HepG2 (cell line): Measurements from ENCODE around the gene SNX13. TPM values are rescaled to one million over a fixed set of nuclear protein-coding genes. Genes with fewer than 3 reads are reported as not detected.

Experiments used
- ATAC-seq: fragments of 200-7000 bp; cut with Tn5 transposase; 3 replicates; pipeline ENCODE4 v1.9.1; 2020; ENCODE audit warnings: mild to moderate bottlenecking, moderate library complexity
- BruUV-seq: library from RNA; stranded (reverse); fragments of 400-500 nt; replicated peaks from 2 replicates; lab custom pipeline; 2021; lab: Mats Ljungman, UMichigan
- CTCF ChIA-PET: fragments of 300-600 bp; formaldehyde crosslinking; extraction: SDS; loops from one replicate; lab custom pipeline; 2021; ENCODE audit warnings: low total read pairs, inconsistent platforms, low intra/inter-chr PET ratio; lab: Yijun Ruan, JAX
- POLR2A ChIA-PET: fragments of 350-600 bp; sonication (Branson Sonifier 250); formaldehyde crosslinking; loops from one replicate; lab custom pipeline; 2020; ENCODE audit warnings: antibody characterized with exemption, inconsistent platforms; lab: Yijun Ruan, JAX
- DNase-seq: peaks from one replicate; pipeline ENCODE4 v3.0.0-alpha.2; 2015; ENCODE audit warnings: low spot score
- FAIRE-seq: peaks from 3 replicates; lab custom pipeline; 2011; peaks lifted over from hg19 to GRCh38; lab: Jason Lieb, UNC
- H2AFZ ChIP-seq: one replicate; pipeline ENCODE4 v1.6.1; 2011; ENCODE audit warnings: low read length, inconsistent platforms
- H3K27ac ChIP-seq: fragments of 300-600 bp; 3 replicates; pipeline ENCODE4 v1.8.0; 2011; ENCODE audit warnings: mixed run types, mild to moderate bottlenecking, mixed read lengths, low read length, inconsistent platforms; ENCODE audit not compliant: insufficient read depth; ENCODE audit errors: extremely low read length
- H3K27me3 ChIP-seq, 2 experiments: fragments of 200-600 bp in 1 of 2; 2 replicates in 1 of 2; 3 replicates in 1 of 2; pipeline versions ENCODE4 v1.6.0 to v1.8.0; 2011; ENCODE audit warnings: low read length in 2 of 2, mild to moderate bottlenecking in 2 of 2, moderate library complexity in 2 of 2, inconsistent platforms in 1 of 2; ENCODE audit not compliant: insufficient read depth in 2 of 2, control insufficient read depth in 1 of 2
- H3K36me3 ChIP-seq, 2 experiments: fragments of 200-600 bp in 1 of 2; replicated peaks in 1 of 2; 2 replicates in 1 of 2; 3 replicates in 1 of 2; pipeline versions ENCODE4 v1.5.1 to v1.8.0; 2011; ENCODE audit warnings: low read length in 2 of 2, inconsistent platforms in 1 of 2; ENCODE audit not compliant: insufficient read depth in 2 of 2, control insufficient read depth in 1 of 2
- H3K4me1 ChIP-seq: 2 replicates; pipeline ENCODE4 v1.5.1; 2012; ENCODE audit warnings: low read length, inconsistent platforms; ENCODE audit not compliant: insufficient read depth
- H3K4me2 ChIP-seq: 2 replicates; pipeline ENCODE4 v1.6.0; 2011; ENCODE audit warnings: low read depth, low read length, inconsistent platforms
- H3K4me3 ChIP-seq, 3 experiments: fragments of 200-600 bp in 1 of 3; sonication (generic), shearing (Covaris generic) in 1 of 3; replicated peaks in 1 of 3; 2 replicates each; pipeline ENCODE4 v1.5.1; 2011 to 2016; ENCODE audit warnings: low read length in 3 of 3, inconsistent platforms in 2 of 3, low read depth in 2 of 3, mild to moderate bottlenecking in 2 of 3, control low read depth in 1 of 3, mixed read lengths in 1 of 3; ENCODE audit not compliant: insufficient read depth in 1 of 3
- H3K79me2 ChIP-seq: one replicate; pipeline ENCODE4 v1.6.1; 2011; ENCODE audit warnings: low read length, inconsistent platforms; ENCODE audit not compliant: insufficient read depth
- H3K9ac ChIP-seq: 2 replicates; pipeline ENCODE4 v1.6.0; 2011; ENCODE audit warnings: mild to moderate bottlenecking, low read depth, low read length, inconsistent platforms; ENCODE audit not compliant: insufficient read depth
- H3K9me3 ChIP-seq: 2 replicates; pipeline ENCODE4 v1.5.1; 2012; ENCODE audit warnings: mild to moderate bottlenecking, low read length
- H4K20me1 ChIP-seq: 2 replicates; pipeline ENCODE4 v1.6.0; 2011; ENCODE audit warnings: inconsistent platforms, mild to moderate bottlenecking, low read length, moderate library complexity; ENCODE audit not compliant: insufficient read depth
- BORCS8-MEF2B ChIP-seq: sonication (generic); formaldehyde crosslinking; IDR thresholded peaks from 2 replicates; pipeline ENCODE4 v1.8.0; 2022; ENCODE audit warnings: mild to moderate bottlenecking, missing genetic modification reagents
- CENPT ChIP-seq: sonication (generic); formaldehyde crosslinking; IDR thresholded peaks from 2 replicates; pipeline ENCODE4 v1.8.0; 2022; ENCODE audit warnings: low read depth, mild to moderate bottlenecking, moderate library complexity, missing genetic modification reagents
- FOXK1 ChIP-seq: sonication (generic); formaldehyde crosslinking; IDR thresholded peaks from 2 replicates; pipeline ENCODE4 v1.4.0; 2020; ENCODE audit warnings: low read depth, missing genetic modification reagents, borderline replicate concordance
- HNRNPH1 ChIP-seq: fragments of 200-400 bp; formaldehyde crosslinking; optimal IDR thresholded peaks from 2 replicates; pipeline ENCODE3; 2017; ENCODE audit warnings: mild to moderate bottlenecking, low read depth, low read length
- IKZF4 ChIP-seq: sonication (generic); formaldehyde crosslinking; IDR thresholded peaks from 2 replicates; pipeline ENCODE4 v1.5.1; 2020; ENCODE audit warnings: borderline replicate concordance, mild to moderate bottlenecking, low read depth, missing genetic modification reagents; ENCODE audit errors: not compliant biosample characterization
- KLF12 ChIP-seq: sonication (generic); formaldehyde crosslinking; IDR thresholded peaks from 2 replicates; pipeline ENCODE4 v1.4.0; 2020; ENCODE audit warnings: missing genetic modification reagents, borderline replicate concordance
- MEIS1 ChIP-seq: sonication (generic); formaldehyde crosslinking; IDR thresholded peaks from 2 replicates; pipeline ENCODE4 v1.9.0; 2021; ENCODE audit warnings: mild to moderate bottlenecking, missing genetic modification reagents, moderate library complexity, borderline replicate concordance
- MZF1 ChIP-seq: sonication (generic); formaldehyde crosslinking; IDR thresholded peaks from 2 replicates; pipeline ENCODE4 v1.8.1; 2023; ENCODE audit warnings: mild to moderate bottlenecking, missing genetic modification reagents, borderline replicate concordance
- NR2F2 ChIP-seq: IDR thresholded peaks from 2 replicates; pipeline ENCODE4 v1.6.1; 2012; ENCODE audit warnings: low read depth, inconsistent platforms, borderline replicate concordance
- ZFP36 ChIP-seq: fragments of 150-350 bp; IDR thresholded peaks from 2 replicates; pipeline ENCODE4 v1.6.1; 2018; ENCODE audit warnings: borderline replicate concordance, low read length, low read depth; ENCODE audit not compliant: partially characterized antibody
- ZFP82 ChIP-seq: sonication (generic); formaldehyde crosslinking; IDR thresholded peaks from 2 replicates; pipeline ENCODE4 v1.5.1; 2020; ENCODE audit warnings: mild to moderate bottlenecking, missing genetic modification reagents, borderline replicate concordance
- ZMAT3 ChIP-seq: sonication (generic); formaldehyde crosslinking; conservative IDR thresholded peaks from 2 replicates; pipeline ENCODE4 v1.7.0; 2021; ENCODE audit warnings: missing genetic modification reagents
- ZNF101 ChIP-seq: sonication (generic); formaldehyde crosslinking; IDR thresholded peaks from 2 replicates; pipeline ENCODE4 v1.4.0; 2020; ENCODE audit warnings: mild to moderate bottlenecking, low read depth, missing genetic modification reagents, borderline replicate concordance
- ZNF430 ChIP-seq: sonication (generic); formaldehyde crosslinking; IDR thresholded peaks from 2 replicates; pipeline ENCODE4 v1.9.0; 2021; ENCODE audit warnings: mild to moderate bottlenecking, missing genetic modification reagents
- WGBS: methylation state at CpG from one replicate; pipeline ENCODE4 v1.1.6; 2017; ENCODE audit warnings: low lambda C conversion rate; 5-methylcytosine and 5-hydroxymethylcytosine counted together
- in situ Hi-C: cut with HindIII; loops from 2 replicates; pipeline ENCODE4 v1.10.0; 2017; ENCODE audit warnings: low pct_unique_long_range_greater_than_20kb; ENCODE audit not compliant: extremely low pct_ligation_motif_present
- intact Hi-C: fragments of 100-400 bp; cut with micrococcal nuclease; formaldehyde crosslinking; loops from one replicate; pipeline ENCODE4 v1.10.0; 2022; ENCODE audit not compliant: unreplicated experiment
- polyA plus RNA-seq, 8 experiments: library from polyadenylated mRNA; depleted of rRNA in 3 of 8; stranded (reverse) in 7 of 8; unstranded in 1 of 8; fragments of >200 nt; fragmentation: Illumina TruSeq in 4 of 8; extraction: Trizol in 4 of 8; gene quantifications; 2 replicates each; pipeline versions ENCODE4 v1.2.1 to v1.2.3, GENCODE V29; 2011 to 2016; ENCODE audit warnings: low read depth in 4 of 8, missing spikeins in 1 of 8, mixed read lengths in 1 of 8; ENCODE audit not compliant: insufficient read depth in 1 of 8
- total RNA-seq, 5 experiments: library from RNA; depleted of rRNA; stranded (reverse); fragments of >200 nt; fragmentation: Illumina TruSeq; extraction: Trizol; gene quantifications; 2 replicates each; pipeline ENCODE4 v1.2.3, GENCODE V29; 2016; ENCODE audit warnings: low read depth in 1 of 5
- TF ChIP-seq, protein P1 (sequence below), 2 experiments: sonication (generic) in 1 of 2; formaldehyde crosslinking in 1 of 2; IDR thresholded peaks; 2 replicates each; pipeline versions ENCODE4 v1.5.1 to v1.6.1; 2011 to 2020; ENCODE audit warnings: borderline replicate concordance in 1 of 2, low read depth in 1 of 2, low read length in 1 of 2, mild to moderate bottlenecking in 1 of 2, missing genetic modification reagents in 1 of 2, moderate library complexity in 1 of 2

SNX13 gene
- total and polyA plus RNA-seq, 2 of the 13 experiments (the other 11 are each of a cell fraction or from before 2014, with no cell fraction given): 14.3 to 32.3 TPM

DNA sequence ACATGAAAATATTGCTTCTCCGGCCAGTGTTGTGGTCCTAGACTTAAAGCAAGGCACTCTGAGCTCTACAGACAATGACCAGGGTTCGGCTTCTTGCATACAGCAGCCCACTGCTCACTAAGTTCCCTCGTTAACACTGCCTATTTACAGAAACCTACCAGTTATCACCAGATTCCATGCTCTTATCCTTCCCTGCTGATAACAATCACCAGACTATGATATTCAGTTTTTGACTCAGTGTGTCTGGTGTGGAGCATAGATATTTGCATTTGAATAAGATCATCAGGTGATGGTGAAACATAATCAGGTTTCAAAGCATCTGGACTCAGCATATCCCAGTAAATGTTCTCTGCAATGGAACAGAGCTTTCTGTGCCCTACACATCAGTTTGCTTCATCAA, 182.3 kb downstream of the SNX13 start:
- no peaks in the 10 kb centered on the region for H3K36me3 ChIP-seq
- TF ChIP-seq KLF12 (CRISPR knock-in tag) (no peak), MEIS1 (CRISPR knock-in tag) (no peak), FOXK1 (CRISPR knock-in tag) (no peak), HNRNPH1 (no peak), BORCS8-MEF2B (CRISPR knock-in tag) (no peak), ZFP36 (no peak), ZFP82 (no peak), ZMAT3 (CRISPR knock-in tag) (no peak), CENPT (CRISPR knock-in tag) (no peak), NR2F2 (no peak)
- BruUV-seq: no TSS peak
- no peaks in the 10 kb centered on the region for H3K27me3 ChIP-seq
- DNase-seq (no peak), ATAC-seq (no peak), FAIRE-seq (no peak)
- no peaks in the 10 kb centered on the region for H4K20me1 ChIP-seq
- H3K9ac ChIP-seq: no peak overlapping the region
- H3K9me3 ChIP-seq: no peaks in the 10 kb centered on the region
- CTCF ChIA-PET: no interaction called here
- H2AFZ ChIP-seq: no peak overlapping the region
- H3K4me3 ChIP-seq: no peak overlapping the region
- intact Hi-C loops (no loop called here), in situ Hi-C loops (no loop called here)
- H3K79me2 ChIP-seq: no peaks in the 10 kb centered on the region
- peaks cover 7% of the 10 kb centered on the region; the same call in 1 of the 2 replicates for H3K4me1 ChIP-seq
- WGBS: 18% methylated on average over 3 of the region's 3 CpGs
- H3K4me2 ChIP-seq: no peak overlapping the region
- H3K27ac ChIP-seq: no peak overlapping the region
- POLR2A ChIA-PET: no interaction called here

DNA sequence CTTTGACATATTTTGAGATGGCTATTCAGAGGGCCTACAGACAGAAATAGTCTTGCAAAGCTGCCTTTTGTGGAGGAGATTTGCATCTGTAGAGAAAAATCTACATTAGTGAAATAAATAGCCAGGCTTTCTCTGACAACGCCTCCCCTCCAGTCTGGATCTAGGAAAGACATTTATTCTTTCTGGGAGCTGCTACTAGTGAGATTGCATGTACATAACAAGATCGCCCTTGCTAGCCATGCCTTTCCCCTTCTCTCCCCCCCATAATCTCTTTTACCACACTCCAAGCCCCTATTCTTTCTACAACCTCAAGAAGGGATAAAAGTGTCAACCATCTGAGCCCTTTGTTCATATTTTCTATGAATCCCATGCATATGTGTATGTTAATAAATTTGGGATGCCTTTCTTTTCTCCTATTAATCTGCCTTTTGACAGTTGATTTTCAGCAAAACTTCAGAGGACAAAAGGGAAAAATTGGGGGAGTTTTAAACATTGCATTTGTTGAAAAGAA, 194.2 kb downstream of the SNX13 start:
- H3K4me3 ChIP-seq: no peak overlapping the region
- no peaks in the 10 kb centered on the region for H4K20me1 ChIP-seq
- FAIRE-seq: no peak
- H2AFZ ChIP-seq: no peak overlapping the region
- ChIA-PET POLR2A (no interaction called here), CTCF (no interaction called here)
- 5% methylated on average over 2 of the region's 2 CpGs for WGBS
- no peak overlapping the region for H3K9ac ChIP-seq
- intact Hi-C loops: no loop called here
- no peaks in the 10 kb centered on the region for H3K79me2 ChIP-seq
- no peak for ATAC-seq
- in situ Hi-C loops: no loop called here
- H3K4me1 ChIP-seq: no peaks in the 10 kb centered on the region
- H3K4me2 ChIP-seq: no peak overlapping the region
- no TSS peak for BruUV-seq
- H3K27ac ChIP-seq: no peak overlapping the region
- no peaks in the 10 kb centered on the region for H3K27me3 ChIP-seq
- H3K9me3 ChIP-seq: no peaks in the 10 kb centered on the region
- DNase-seq: no peak
- no peaks in the 10 kb centered on the region for H3K36me3 ChIP-seq
- no peak for TF ChIP-seq IKZF4
- TF ChIP-seq MZF1 (CRISPR knock-in tag): no peak
- TF ChIP-seq ZNF430 (CRISPR knock-in tag): no peak
- TF ChIP-seq, protein P1, sequence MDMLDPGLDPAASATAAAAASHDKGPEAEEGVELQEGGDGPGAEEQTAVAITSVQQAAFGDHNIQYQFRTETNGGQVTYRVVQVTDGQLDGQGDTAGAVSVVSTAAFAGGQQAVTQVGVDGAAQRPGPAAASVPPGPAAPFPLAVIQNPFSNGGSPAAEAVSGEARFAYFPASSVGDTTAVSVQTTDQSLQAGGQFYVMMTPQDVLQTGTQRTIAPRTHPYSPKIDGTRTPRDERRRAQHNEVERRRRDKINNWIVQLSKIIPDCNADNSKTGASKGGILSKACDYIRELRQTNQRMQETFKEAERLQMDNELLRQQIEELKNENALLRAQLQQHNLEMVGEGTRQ (IDR thresholded peaks at IDR 0.05; ENCODE audit: low read depth, low read length): no peak
- TF ChIP-seq, protein P1 (CRISPR knock-in tag; IDR thresholded peaks at IDR 0.05; ENCODE audit: borderline replicate concordance): no peak
- no peak for TF ChIP-seq ZNF101
